ENCODE measurements around the gene ROBO2.

The ROBO2 gene

DNA sequence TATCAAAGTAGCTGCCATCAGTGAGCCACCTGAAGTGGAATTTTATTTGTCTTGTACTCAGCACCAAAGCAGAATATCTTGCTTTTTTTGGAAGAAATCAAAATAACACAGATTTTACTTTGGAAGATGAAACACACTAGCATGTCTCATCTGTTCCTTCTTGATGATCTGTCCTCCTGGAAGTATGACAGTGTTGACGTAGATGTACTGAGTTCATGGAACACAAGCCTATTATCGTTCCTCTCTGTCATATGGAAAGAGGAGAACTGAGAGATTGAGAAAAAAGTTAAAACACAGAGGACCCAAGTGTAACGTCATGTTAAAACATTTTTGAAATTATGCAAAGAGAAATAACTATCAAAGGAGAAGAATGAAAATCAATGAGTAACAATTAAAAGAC lies 340.2 kb downstream of the ROBO2 start:
- Histone ChIP-seq H3K27me3 (ENCODE audit: control insufficient read depth, insufficient read depth, low read length) (no peaks in the 10 kb centered on the region), H3K4me2 (ENCODE audit: low read length) (no peak overlapping the region), H3K27ac (no peak overlapping the region), H3K9ac (no peak overlapping the region), H3K79me2 (no peaks in the 10 kb centered on the region), H2AFZ (no peak overlapping the region), H3K4me1 (no peaks in the 10 kb centered on the region), H3K36me3 (ENCODE audit: control insufficient read depth, insufficient read depth, low read length) (no peaks in the 10 kb centered on the region), H3K9me3 (ENCODE audit: control insufficient read depth, low read length) (no peaks in the 10 kb centered on the region), H3K4me3 (ENCODE audit: low read depth, low read length) (no peak overlapping the region)
- TF ChIP-seq, protein P1, sequence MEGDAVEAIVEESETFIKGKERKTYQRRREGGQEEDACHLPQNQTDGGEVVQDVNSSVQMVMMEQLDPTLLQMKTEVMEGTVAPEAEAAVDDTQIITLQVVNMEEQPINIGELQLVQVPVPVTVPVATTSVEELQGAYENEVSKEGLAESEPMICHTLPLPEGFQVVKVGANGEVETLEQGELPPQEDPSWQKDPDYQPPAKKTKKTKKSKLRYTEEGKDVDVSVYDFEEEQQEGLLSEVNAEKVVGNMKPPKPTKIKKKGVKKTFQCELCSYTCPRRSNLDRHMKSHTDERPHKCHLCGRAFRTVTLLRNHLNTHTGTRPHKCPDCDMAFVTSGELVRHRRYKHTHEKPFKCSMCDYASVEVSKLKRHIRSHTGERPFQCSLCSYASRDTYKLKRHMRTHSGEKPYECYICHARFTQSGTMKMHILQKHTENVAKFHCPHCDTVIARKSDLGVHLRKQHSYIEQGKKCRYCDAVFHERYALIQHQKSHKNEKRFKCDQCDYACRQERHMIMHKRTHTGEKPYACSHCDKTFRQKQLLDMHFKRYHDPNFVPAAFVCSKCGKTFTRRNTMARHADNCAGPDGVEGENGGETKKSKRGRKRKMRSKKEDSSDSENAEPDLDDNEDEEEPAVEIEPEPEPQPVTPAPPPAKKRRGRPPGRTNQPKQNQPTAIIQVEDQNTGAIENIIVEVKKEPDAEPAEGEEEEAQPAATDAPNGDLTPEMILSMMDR (IDR thresholded peaks at IDR 0.05) = no peak

DNA sequence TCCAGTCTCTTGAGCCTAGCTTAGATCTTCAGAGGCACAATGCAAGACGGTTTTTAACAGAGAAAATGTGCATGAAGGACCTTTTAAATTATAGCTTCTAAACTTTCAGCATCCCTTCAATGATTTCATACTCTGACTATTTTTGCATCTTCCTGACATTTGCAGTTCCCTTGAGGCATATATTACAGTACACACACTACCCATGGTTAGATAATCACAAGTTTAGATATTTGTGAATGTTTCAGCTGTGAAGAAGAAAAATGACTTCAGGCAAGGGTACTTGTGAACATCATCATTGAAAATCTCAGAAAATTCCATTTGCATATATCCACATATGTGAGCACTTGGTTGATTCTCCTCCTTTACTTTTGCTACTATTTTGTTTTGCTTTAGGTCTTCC lies 341.5 kb downstream of the ROBO2 start:
- TF ChIP-seq, protein P1 (IDR thresholded peaks at IDR 0.05) = no peak
- H3K36me3 ChIP-seq (ENCODE audit: control insufficient read depth, insufficient read depth, low read length) = no peaks in the 10 kb centered on the region
- no peaks in the 10 kb centered on the region for H3K4me1 ChIP-seq
- H3K4me2 ChIP-seq (ENCODE audit: low read length) = no peak overlapping the region
- no peaks in the 10 kb centered on the region for H3K79me2 ChIP-seq
- H2AFZ ChIP-seq = no peak overlapping the region
- H3K9me3 ChIP-seq (ENCODE audit: control insufficient read depth, low read length) = no peaks in the 10 kb centered on the region
- no peak overlapping the region for H3K27ac ChIP-seq
- no peak overlapping the region for H3K9ac ChIP-seq
- no peak overlapping the region for H3K4me3 ChIP-seq (ENCODE audit: low read depth, low read length)
- H3K27me3 ChIP-seq (ENCODE audit: control insufficient read depth, insufficient read depth, low read length) = no peaks in the 10 kb centered on the region

DNA sequence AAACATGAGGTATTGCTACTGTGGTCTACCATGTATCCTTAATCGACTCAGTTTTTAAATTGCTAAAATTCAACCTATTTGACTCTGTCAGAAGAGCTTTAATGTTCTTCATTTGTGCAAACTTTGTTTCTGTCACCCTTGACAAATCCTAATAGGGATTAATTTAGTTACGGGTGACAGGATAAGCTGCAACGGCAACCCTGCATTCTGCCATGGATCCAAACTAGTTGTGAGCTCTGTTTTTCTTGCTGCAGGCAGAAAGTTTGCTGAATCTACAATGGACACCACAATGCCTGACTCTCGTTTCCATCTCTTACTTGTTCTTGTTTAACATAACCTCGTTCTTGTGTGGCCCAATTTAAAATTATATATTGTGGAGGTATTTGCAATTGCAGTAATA lies 352.3 kb downstream of the ROBO2 start:
- Histone ChIP-seq H2AFZ (no peak overlapping the region), H3K27ac (no peak overlapping the region), H3K36me3 (ENCODE audit: control insufficient read depth, insufficient read depth, low read length) (no peaks in the 10 kb centered on the region), H3K79me2 (no peaks in the 10 kb centered on the region), H3K9me3 (ENCODE audit: control insufficient read depth, low read length) (no peaks in the 10 kb centered on the region), H3K4me2 (ENCODE audit: low read length) (no peak overlapping the region), H3K4me1 (no peaks in the 10 kb centered on the region), H3K4me3 (ENCODE audit: low read depth, low read length) (no peak overlapping the region), H3K27me3 (ENCODE audit: control insufficient read depth, insufficient read depth, low read length) (no peaks in the 10 kb centered on the region), H3K9ac (no peak overlapping the region)
- TF ChIP-seq, protein P1 (IDR thresholded peaks at IDR 0.05) = no peak

DNA sequence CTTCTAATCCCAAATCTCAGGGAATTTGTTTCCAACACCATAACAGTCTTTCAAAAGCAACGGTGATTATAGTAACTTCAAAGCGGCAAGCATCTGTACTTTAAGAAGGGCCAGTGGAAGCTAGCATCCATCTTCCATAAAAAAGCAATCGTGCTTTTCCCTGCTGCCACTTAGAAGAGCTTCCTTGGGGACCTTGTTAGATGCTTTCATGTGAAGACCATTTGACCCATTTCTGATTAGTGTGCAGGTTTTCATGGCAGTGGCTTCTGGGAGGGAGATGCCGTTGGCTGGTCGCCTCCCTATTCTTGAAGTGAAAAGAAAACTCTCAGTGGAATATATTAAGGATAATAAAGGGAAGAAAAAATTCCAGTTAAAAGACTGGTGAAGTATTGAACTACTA lies 354.1 kb downstream of the ROBO2 start:
- no peaks in the 10 kb centered on the region for H3K9me3 ChIP-seq (ENCODE audit: control insufficient read depth, low read length)
- TF ChIP-seq, protein P1 (IDR thresholded peaks at IDR 0.05) = no peak
- no peak overlapping the region for H3K4me2 ChIP-seq (ENCODE audit: low read length)
- no peak overlapping the region for H2AFZ ChIP-seq
- H3K4me3 ChIP-seq (ENCODE audit: low read depth, low read length) = no peak overlapping the region
- no peak overlapping the region for H3K9ac ChIP-seq
- no peaks in the 10 kb centered on the region for H3K27me3 ChIP-seq (ENCODE audit: control insufficient read depth, insufficient read depth, low read length)
- no peak overlapping the region for H3K27ac ChIP-seq
- no peaks in the 10 kb centered on the region for H3K36me3 ChIP-seq (ENCODE audit: control insufficient read depth, insufficient read depth, low read length)
- H3K4me1 ChIP-seq = no peaks in the 10 kb centered on the region
- H3K79me2 ChIP-seq = no peaks in the 10 kb centered on the region

DNA sequence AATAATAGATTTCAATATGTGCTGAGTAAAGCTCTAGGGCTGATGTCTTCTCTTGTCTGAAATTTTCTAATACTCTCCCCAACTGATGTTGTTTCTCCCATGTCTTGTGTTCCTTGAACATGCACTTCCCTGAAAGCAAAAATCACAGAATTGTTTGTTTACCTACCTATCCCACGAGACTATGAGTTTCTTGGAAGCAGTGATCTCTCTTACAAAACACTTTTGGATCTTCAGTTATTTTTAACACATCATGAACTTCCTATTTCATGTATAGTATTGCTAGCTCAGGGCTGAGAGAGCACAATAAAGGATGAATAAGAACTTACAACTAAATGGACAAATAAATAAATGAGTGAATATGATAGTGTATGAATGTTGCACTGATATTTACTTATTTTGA lies 365.0 kb downstream of the ROBO2 start:
- Histone ChIP-seq H3K36me3 (ENCODE audit: control insufficient read depth, insufficient read depth, low read length) (no peaks in the 10 kb centered on the region), H3K9me3 (ENCODE audit: control insufficient read depth, low read length) (no peaks in the 10 kb centered on the region), H3K27me3 (ENCODE audit: control insufficient read depth, insufficient read depth, low read length) (no peaks in the 10 kb centered on the region), H3K4me3 (ENCODE audit: low read depth, low read length) (no peak overlapping the region), H3K4me1 (no peaks in the 10 kb centered on the region), H2AFZ (no peak overlapping the region), H3K27ac (no peak overlapping the region), H3K9ac (no peak overlapping the region), H3K79me2 (no peaks in the 10 kb centered on the region), H3K4me2 (ENCODE audit: low read length) (no peak overlapping the region)
- TF ChIP-seq, protein P1 (IDR thresholded peaks at IDR 0.05) = no peak
